Activated CD8-positive, alpha-beta memory T cell treated with anti-CD3 and anti-CD28 coated beads, Interleukin-2, amount 50 U/mL, for 48 hours (primary cell): ENCODE results near the gene TGFBR1.
"Not testable (repeated sequence)": the region's sequence is repeated elsewhere in the genome, so short reads cannot be mapped to it uniquely, and the experiment has no call there.

Experiments used
- DNase-seq: peaks from one replicate; pipeline ENCODE4 v3.0.0-alpha.2; 2020

TGFBR1 gene

GRCh38 chr9:99076483-99077171 lies 28.3 kb upstream of the TGFBR1 start:
- DNase-seq, result peak; percentile 64

GRCh38 chr9:99078717-99079116 lies 26.2 kb upstream of the TGFBR1 start:
- no peak for DNase-seq

- DNase-seq, result no peak
These were observed 25.4 kb upstream of the TGFBR1 start for GRCh38 chr9:99079542-99079941.

- DNase-seq, result no peak
These were observed 21.9 kb upstream of the TGFBR1 start for GRCh38 chr9:99083051-99083450.

- DNase-seq, result no peak
These were observed 18.7 kb upstream of the TGFBR1 start for GRCh38 chr9:99085949-99086948.

GRCh38 chr9:99087462-99087861 lies 17.5 kb upstream of the TGFBR1 start:
- DNase-seq, result no peak

- DNase-seq, result no peak
These were observed 14.4 kb upstream of the TGFBR1 start for GRCh38 chr9:99090336-99091130.

- DNase-seq, result no peak
These were observed 12.0 kb upstream of the TGFBR1 start for GRCh38 chr9:99092643-99093491.

GRCh38 chr9:99093492-99093791 lies 11.5 kb upstream of the TGFBR1 start:
- no peak for DNase-seq

- DNase-seq, result no peak
These were observed 9.3 kb upstream of the TGFBR1 start for GRCh38 chr9:99095565-99095964.

GRCh38 chr9:99096409-99096808 lies 8.5 kb upstream of the TGFBR1 start:
- DNase-seq, result no peak

GRCh38 chr9:99099806-99100585 lies 4.9 kb upstream of the TGFBR1 start:
- DNase-seq, result not testable (repeated sequence)

GRCh38 chr9:99101271-99101670 lies 3.6 kb upstream of the TGFBR1 start:
- no peak for DNase-seq

- DNase-seq, result no peak
These were observed 3.1 kb upstream of the TGFBR1 start for GRCh38 chr9:99101812-99102211.

- no peak for DNase-seq
These were observed 1.6 kb upstream of the TGFBR1 start for GRCh38 chr9:99103054-99103895.

- no peak for DNase-seq
These were observed 933 bp upstream of the TGFBR1 start for GRCh38 chr9:99103901-99104458.

- DNase-seq, result peak; percentile 74
These were observed 485 bp downstream of the TGFBR1 start for GRCh38 chr9:99105152-99106043.

GRCh38 chr9:99106044-99106375 lies 1.1 kb downstream of the TGFBR1 start:
- DNase-seq, result no peak

- DNase-seq, result no peak
These were observed 2.5 kb downstream of the TGFBR1 start for GRCh38 chr9:99107421-99107820.
